LNCAP (cell line): ENCODE measurements around the gene SDR39U1.

Experiments used
- CTCF ChIP-seq: fragments of 450-650 bp; IDR thresholded peaks from 2 replicates; pipeline ENCODE4 v1.5.1; 2017; ENCODE audit warnings: mild to moderate bottlenecking

The SDR39U1 gene

DNA sequence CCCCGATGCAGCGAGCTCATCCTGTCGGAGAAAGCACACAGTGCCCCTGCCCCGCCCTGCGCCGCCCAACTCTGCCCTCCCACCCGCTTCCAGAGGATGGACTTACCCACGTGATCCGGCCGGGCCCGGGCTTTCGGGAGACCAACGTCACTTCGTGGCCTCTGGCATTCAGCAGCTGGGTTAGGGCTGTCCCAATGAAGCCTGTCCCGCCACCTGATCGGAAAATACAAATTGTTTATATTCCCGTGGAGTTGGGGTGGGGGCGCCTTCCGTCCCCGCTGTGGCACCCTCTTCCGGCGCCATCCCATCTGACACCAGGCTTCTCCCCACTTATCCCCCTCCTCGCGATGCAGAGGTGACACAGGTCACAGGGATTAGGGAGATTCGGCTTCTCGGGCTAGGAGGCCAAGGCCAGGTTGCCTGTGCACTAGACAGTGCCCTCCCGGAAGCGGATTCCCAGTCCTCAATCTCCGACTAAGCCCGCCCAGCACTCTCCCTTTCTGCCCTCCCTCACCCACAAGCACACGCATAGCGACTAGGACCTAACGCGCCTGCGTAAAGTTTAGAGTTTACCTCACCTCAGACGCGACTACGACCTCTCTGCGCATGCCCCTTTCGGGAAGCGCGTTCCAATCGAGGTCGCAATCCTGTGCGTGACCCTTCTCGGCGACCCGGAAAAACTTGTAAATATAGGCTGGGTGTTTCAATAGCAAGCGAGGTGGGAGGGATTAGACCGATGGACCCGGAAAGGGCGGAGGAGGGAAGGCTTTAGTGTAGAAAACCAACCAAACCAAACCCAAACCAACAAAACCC, at the start of gene SDR39U1:
Gene SDR39U1, minus strand, starts transcription at position 537 of the 813 bp plus-strand sequence. Its CDS starts 7 bp downstream, at position 530.
- no peak for TF ChIP-seq CTCF

DNA sequence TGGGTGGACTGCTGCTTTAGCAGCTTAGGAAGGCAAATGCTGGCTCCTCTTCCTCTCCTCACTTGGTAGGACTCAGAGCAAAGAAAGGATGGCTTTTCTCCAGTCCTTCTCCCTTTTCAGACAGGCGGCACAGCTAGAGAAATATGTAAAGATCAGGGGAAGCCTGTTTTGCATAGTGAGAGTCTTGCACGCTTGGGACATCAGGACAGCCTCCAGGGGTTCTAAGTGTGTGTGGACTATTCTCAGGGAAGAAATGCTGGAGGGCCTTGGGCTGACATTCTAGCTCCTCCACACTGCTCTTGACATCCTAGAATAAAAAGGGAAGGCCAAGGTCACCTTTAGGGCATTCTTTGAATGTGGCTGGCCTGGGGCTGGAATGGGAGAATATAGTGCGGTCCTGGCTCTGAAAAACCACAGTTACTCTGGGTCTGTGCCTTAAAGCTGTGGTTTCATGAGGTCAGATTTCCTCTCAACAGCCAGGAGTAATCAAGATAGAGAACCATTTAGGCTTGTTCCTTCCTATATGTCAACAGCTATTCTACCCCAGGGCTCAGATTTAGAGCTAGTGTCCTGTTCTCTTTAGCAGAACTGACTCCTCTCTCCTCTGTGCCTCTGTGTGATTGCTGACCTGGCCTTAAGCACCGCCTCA, 41.2 kb upstream of the SDR39U1 start:
- TF ChIP-seq CTCF: no peak

GRCh38 chr14:24481622-24482324, 39.2 kb upstream of the SDR39U1 start:
- TF ChIP-seq CTCF: peak; percentile 80

- no peak for TF ChIP-seq CTCF
These were observed 32.7 kb upstream of the SDR39U1 start for GRCh38 chr14:24475261-24475660.

- no peak for TF ChIP-seq CTCF
These were observed 30.6 kb upstream of the SDR39U1 start for GRCh38 chr14:24473211-24473610.

DNA sequence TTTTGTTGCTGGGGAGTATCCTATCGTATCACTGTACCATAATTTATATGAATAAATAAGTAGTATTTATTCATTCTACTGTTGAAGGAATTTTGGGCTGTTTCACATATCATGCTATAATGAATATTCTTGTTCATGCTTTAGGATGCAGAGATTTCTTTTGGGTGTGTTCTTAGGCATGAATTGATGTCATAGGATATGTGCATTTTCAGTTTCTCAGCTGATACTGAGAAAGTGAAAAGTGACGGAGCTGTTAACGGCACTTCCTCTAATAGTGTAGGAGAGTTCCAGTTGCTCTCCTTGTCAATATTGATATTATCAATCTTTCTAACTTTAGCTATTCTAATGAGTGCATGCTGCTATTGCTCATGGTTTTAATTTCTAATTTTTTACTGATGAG, 23.2 kb upstream of the SDR39U1 start:
- TF ChIP-seq CTCF: no peak

GRCh38 chr14:24465368-24465767, 22.8 kb upstream of the SDR39U1 start:
- TF ChIP-seq CTCF: no peak
